Measurements from ENCODE around the gene PHF23.

Gene PHF23

GRCh38 chr17:7238420-7239090, 702 bp downstream of the PHF23 start:
- DNase-seq: peak in 5 of 56 donors; percentile 31 to 59 (median 49)

- DNase-seq: peak in 42 of 56 donors; percentile 28 to 79 (median 54)
These were observed 1.4 kb downstream of the PHF23 start for GRCh38 chr17:7237761-7238419.

GRCh38 chr17:7237266-7237760, 1.9 kb downstream of the PHF23 start:
- DNase-seq: no peak

GRCh38 chr17:7236808-7237207, 2.4 kb downstream of the PHF23 start:
- no peak for DNase-seq

GRCh38 chr17:7235693-7236665, 3.3 kb downstream of the PHF23 start:
- DNase-seq: no peak

- DNase-seq: peak; percentile 51 to 98 (median 93)
These were observed 4.9 kb downstream of the PHF23 start, which contains the start of gene DVL2 for GRCh38 chr17:7234083-7234951. Gene DVL2, minus strand, starts transcription at chr17:7234517. Its CDS starts 255 bp downstream, at chr17:7234262.

GRCh38 chr17:7233701-7234082, 5.6 kb downstream of the PHF23 start:
- DNase-seq: no peak

- DNase-seq: no peak
These were observed 7.1 kb downstream of the PHF23 start for GRCh38 chr17:7232114-7232513.

- DNase-seq: no peak
These were observed 9.8 kb downstream of the PHF23 start for GRCh38 chr17:7229504-7229903.

- DNase-seq: no peak
These were observed 10.3 kb downstream of the PHF23 start for GRCh38 chr17:7228920-7229319.

GRCh38 chr17:7226721-7227710, 12.2 kb downstream of the PHF23 start:
- no peak for DNase-seq

GRCh38 chr17:7225711-7226331, 13.4 kb downstream of the PHF23 start:
- no peak for DNase-seq

GRCh38 chr17:7224661-7225111, 14.6 kb downstream of the PHF23 start:
- DNase-seq: no peak

GRCh38 chr17:7224110-7224509, 15.1 kb downstream of the PHF23 start:
- no peak for DNase-seq

- no peak for DNase-seq
These were observed 15.9 kb downstream of the PHF23 start for GRCh38 chr17:7223375-7223774.

- no peak for DNase-seq
These were observed 16.3 kb downstream of the PHF23 start for GRCh38 chr17:7222972-7223292.

- DNase-seq: no peak
These were observed 16.9 kb downstream of the PHF23 start for GRCh38 chr17:7222093-7222971.
